ENCODE measurements around the gene CEP295NL. TPM values are rescaled to one million over a fixed set of nuclear protein-coding genes. Genes with fewer than 3 reads are reported as not detected.

Gene CEP295NL
- total and polyA plus RNA-seq, 2 of the 8 experiments (the other 6 are each of a cell fraction or from before 2014, with no cell fraction given), result 0.06 to 2.0 TPM

- TF ChIP-seq POLR2AphosphoS5 (IDR thresholded peaks at IDR 0.05; ENCODE audit: low read depth, low read length) (no peak), CTBP2 (IDR thresholded peaks at IDR 0.05; ENCODE audit: borderline replicate concordance, insufficient read depth, insufficient read length, low read length) (no peak), CEBPB (IDR thresholded peaks at IDR 0.05; ENCODE audit: low read depth, low read length) (no peak), E2F6 (IDR thresholded peaks at IDR 0.05) (no peak), HDAC6 (IDR thresholded peaks at IDR 0.05; ENCODE audit: low read depth, low read length) (no peak), GABPA (IDR thresholded peaks at IDR 0.05; ENCODE audit: borderline replicate concordance, insufficient read depth, low read length) (no peak), SIN3A (conservative IDR thresholded peaks at IDR 0.05 in 1 of 2, IDR thresholded peaks at IDR 0.05 in 1 of 2; ENCODE audit: low read depth in 1 of 2, low read length in 2 of 2) (no peak), RBBP5 (IDR thresholded peaks at IDR 0.05; ENCODE audit: borderline replicate concordance, low read depth, low read length) (no peak)
Observed at GRCh38 chr17:78947235-78948149, 44.5 kb upstream of the CEP295NL start (continued).

Data from H1 (cell line).